ENCODE results near the gene GATB.

- TF ChIP-seq POLR2AphosphoS5 (IDR thresholded peaks at IDR 0.05; ENCODE audit: low read depth, low read length) (no peak), POLR2A (IDR thresholded peaks at IDR 0.05; ENCODE audit: low read depth, low read length) (no peak), TAF1 (IDR thresholded peaks at IDR 0.05; ENCODE audit: low read depth, low read length) (no peak), SPI1 (IDR thresholded peaks at IDR 0.05; ENCODE audit: low read depth, low read length) (no peak), PAX5 (IDR thresholded peaks at IDR 0.05; ENCODE audit: insufficient read depth, low read length, severe bottlenecking) (no peak)
These were observed 96.5 kb downstream of the GATB start for GRCh38 chr4:151664289-151664688.
